HG02840 (cell line): ENCODE data around the gene ZNF385B.

Experiments
- ATAC-seq: cut with Tn5 transposase; IDR thresholded peaks from one replicate; pipeline ENCODE4 v1.9.1; 2021; ENCODE audit warnings: mild to moderate bottlenecking, moderate library complexity, moderate number of reproducible peaks; ENCODE audit not compliant: unreplicated experiment, low FRiP score

Gene ZNF385B

GRCh38 chr2:179857236-179857635 is 4.2 kb downstream of the ZNF385B start:
- no peak for ATAC-seq

GRCh38 chr2:179856205-179856604 is 5.2 kb downstream of the ZNF385B start:
- ATAC-seq = no peak

GRCh38 chr2:179855673-179856072 is 5.7 kb downstream of the ZNF385B start:
- no peak for ATAC-seq

- ATAC-seq = no peak
Measured at GRCh38 chr2:179854891-179855290, 6.5 kb downstream of the ZNF385B start.

GRCh38 chr2:179853108-179853507 is 8.3 kb downstream of the ZNF385B start:
- ATAC-seq = no peak

GRCh38 chr2:179850188-179850587 is 11.2 kb downstream of the ZNF385B start:
- ATAC-seq = no peak

- no peak for ATAC-seq
Measured at GRCh38 chr2:179849719-179850118, 11.7 kb downstream of the ZNF385B start.

- ATAC-seq = no peak
Measured at GRCh38 chr2:179843541-179843940, 17.9 kb downstream of the ZNF385B start.

GRCh38 chr2:179842498-179843153 is 18.8 kb downstream of the ZNF385B start:
- no peak for ATAC-seq

- no peak for ATAC-seq
Measured at GRCh38 chr2:179840840-179841239, 20.6 kb downstream of the ZNF385B start.

GRCh38 chr2:179837408-179837807 is 24.0 kb downstream of the ZNF385B start:
- no peak for ATAC-seq

GRCh38 chr2:179830043-179830787 is 31.2 kb downstream of the ZNF385B start:
- no peak for ATAC-seq

- no peak for ATAC-seq
Measured at GRCh38 chr2:179826297-179826696, 35.1 kb downstream of the ZNF385B start.

- no peak for ATAC-seq
Measured at GRCh38 chr2:179825494-179825893, 35.9 kb downstream of the ZNF385B start.

- ATAC-seq = no peak
Measured at GRCh38 chr2:179824961-179825360, 36.5 kb downstream of the ZNF385B start.

- ATAC-seq = no peak
Measured at GRCh38 chr2:179822540-179822939, 38.9 kb downstream of the ZNF385B start.

GRCh38 chr2:179818546-179818945 is 42.9 kb downstream of the ZNF385B start:
- no peak for ATAC-seq

GRCh38 chr2:179817181-179817841 is 44.1 kb downstream of the ZNF385B start:
- no peak for ATAC-seq

- ATAC-seq = no peak
Measured at GRCh38 chr2:179814050-179814449, 47.4 kb downstream of the ZNF385B start.

GRCh38 chr2:179812501-179812900 is 48.9 kb downstream of the ZNF385B start:
- no peak for ATAC-seq

GRCh38 chr2:179811042-179811441 is 50.4 kb downstream of the ZNF385B start:
- ATAC-seq = no peak

GRCh38 chr2:179809606-179810005 is 51.8 kb downstream of the ZNF385B start:
- ATAC-seq = no peak
